Measurements from ENCODE around the gene OXSR1. TPM values are rescaled to one million over a fixed set of nuclear protein-coding genes. Genes with fewer than 3 reads are reported as not detected.

The OXSR1 gene
- total and polyA plus RNA-seq, 10 of the 15 experiments (the other 5 are each of a cell fraction or from before 2014, with no cell fraction given): 12.4 to 54.6 (median 35.7) TPM

- ATAC-seq: no peak
- H3K9ac ChIP-seq (ENCODE audit: control insufficient read depth, insufficient read depth, low read length): no peak overlapping the region
- WGBS (ENCODE audit: insufficient coverage, insufficient replicate concordance, low lambda C conversion rate, missing lambda C conversion rate): 75% methylated on average over 2 of the region's 2 CpGs
- BruUV-seq (replicated peaks): no TSS peak
- peaks cover 18% of the 10 kb centered on the region for H3K4me1 ChIP-seq (ENCODE audit: control insufficient read depth, insufficient read depth, low read length)
- no peak overlapping the region for H3K4me3 ChIP-seq
- H3K36me3 ChIP-seq (ENCODE audit: control insufficient read depth in 2 of 2, insufficient read depth in 2 of 2, low read length in 1 of 2): peaks cover 0 to 11% of the 10 kb centered on the region in 2 experiments; a peak in 1 of 4 replicates
- intact Hi-C loops (cut with micrococcal nuclease; ENCODE audit: unreplicated experiment): no loop called here
- CTCF ChIA-PET: no interaction called here
- SMC1A ChIA-PET (ENCODE audit: uncharacterized antibody, unreplicated experiment): no interaction called here
- H3K4me2 ChIP-seq (ENCODE audit: control insufficient read depth, insufficient read depth): no peak overlapping the region
- H3K79me2 ChIP-seq (ENCODE audit: control insufficient read depth, insufficient read depth, low read length): peaks cover under 1% of the 10 kb centered on the region; the same call in 1 of the 2 replicates
- H3K27me3 ChIP-seq (replicated peaks in 1 of 2; ENCODE audit: control insufficient read depth in 2 of 2, insufficient read depth in 2 of 2, low read length in 1 of 2): no peaks in the 10 kb centered on the region
- POLR2A ChIA-PET: no interaction called here
- no peak for FAIRE-seq
- no peak for DNase-seq (ENCODE audit: low read depth, low spot score)
- RAD21 ChIA-PET (ENCODE audit: unreplicated experiment): no interaction called here
- no peak overlapping the region for H2AFZ ChIP-seq (ENCODE audit: control insufficient read depth, low read depth, low read length)
- H3K27ac ChIP-seq (ENCODE audit: control insufficient read depth, insufficient read depth): no peak overlapping the region
- H4K20me1 ChIP-seq (ENCODE audit: control insufficient read depth, insufficient read depth): no peaks in the 10 kb centered on the region
- H3K9me3 ChIP-seq (replicated peaks; ENCODE audit: control insufficient read depth, insufficient read depth, low read length): peaks cover 9% of the 10 kb centered on the region; the same call in 2 of the 3 replicates
- in situ Hi-C loops (cut with MboI): no loop called here
- no peak for TF ChIP-seq NFYA (IDR thresholded peaks at IDR 0.05; ENCODE audit: borderline replicate concordance, low read depth, low read length)
- TF ChIP-seq SMAD5 (IDR thresholded peaks at IDR 0.05; ENCODE audit: low read depth): no peak
- TF ChIP-seq RUNX3 (IDR thresholded peaks at IDR 0.05; ENCODE audit: low read length): no peak
- no peak for TF ChIP-seq TAF1 (IDR thresholded peaks at IDR 0.05; ENCODE audit: borderline replicate concordance, low read depth, low read length)
- no peak for TF ChIP-seq REST (IDR thresholded peaks at IDR 0.05; ENCODE audit: low read depth, low read length)
- no peak for TF ChIP-seq ELK1 (IDR thresholded peaks at IDR 0.05; ENCODE audit: low read depth, low read length)
- no peak for TF ChIP-seq MEF2A (IDR thresholded peaks at IDR 0.05; ENCODE audit: insufficient read depth, low read depth, low read length)
- no peak for TF ChIP-seq ZBTB33 (IDR thresholded peaks at IDR 0.05)
- no peak for TF ChIP-seq KLF5 (IDR thresholded peaks at IDR 0.05; ENCODE audit: partially characterized antibody)
- no peak for TF ChIP-seq ATF7 (IDR thresholded peaks at IDR 0.05; ENCODE audit: low read depth)
- no peak for TF ChIP-seq IRF5 (IDR thresholded peaks at IDR 0.05; ENCODE audit: borderline replicate concordance)
- TF ChIP-seq MTA2 (IDR thresholded peaks at IDR 0.05; ENCODE audit: low read depth): no peak
- no peak for TF ChIP-seq CEBPZ (IDR thresholded peaks at IDR 0.05; ENCODE audit: low read depth, low read length)
Observed at GRCh38 chr3:38146504-38146903, 18.8 kb upstream of the OXSR1 start.

All from GM12878 (cell line).